Vagina (tissue), 2 donors: Measurements from ENCODE around the gene PNP.

Source experiments
- CTCF ChIP-seq, 3 experiments: fragments of 450-650 bp in 2 of 3; fragments of 200-600 bp in 1 of 3; sonication (generic) in 1 of 3; IDR thresholded peaks; one replicate each; pipeline ENCODE4 v1.5.1; 2017 to 2019; ENCODE audit warnings: antibody characterized with exemption in 3 of 3, mild to moderate bottlenecking in 2 of 3, moderate library complexity in 2 of 3
- POLR2A ChIP-seq, 2 donors: fragments of 450-650 bp; IDR thresholded peaks; one replicate each; pipeline ENCODE4 v1.6.1; 2017; ENCODE audit warnings: antibody characterized with exemption in 2 of 2, mild to moderate bottlenecking in 2 of 2, moderate library complexity in 2 of 2
- POLR2AphosphoS5 ChIP-seq, 2 donors: sonication (generic); formaldehyde crosslinking; IDR thresholded peaks; one replicate each; pipeline ENCODE4 v1.9.0; 2017; ENCODE audit warnings: antibody characterized with exemption in 2 of 2, mild to moderate bottlenecking in 2 of 2, low read depth in 1 of 2; ENCODE audit not compliant: insufficient read depth in 1 of 2

DNA sequence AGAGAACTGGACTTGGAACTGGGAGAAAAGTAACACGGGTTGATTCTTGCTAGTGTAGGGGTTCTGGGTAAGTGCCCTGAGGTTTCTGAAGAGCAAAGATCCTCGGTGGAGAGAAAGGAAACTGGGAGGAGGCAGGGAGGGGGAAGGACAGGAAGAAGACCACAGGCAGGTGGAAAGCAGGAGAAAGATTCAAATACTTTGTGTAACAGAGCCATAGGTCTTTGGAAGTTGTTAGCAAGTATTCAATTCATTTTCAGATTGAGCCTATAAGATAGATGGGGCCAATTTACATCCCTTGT lies 1.3 kb downstream of the PNP start:
- TF ChIP-seq POLR2A (IDR thresholded peaks at IDR 0.05) (no peak), CTCF (IDR thresholded peaks at IDR 0.05) (no peak), POLR2AphosphoS5 (IDR thresholded peaks at IDR 0.05; ENCODE audit: insufficient read depth in 1 of 2, low read depth in 1 of 2) (no peak)
